HCEC 1CT (cell line): ENCODE data around the gene PIK3IP1.
"Not testable (repeated sequence)": the region's sequence is repeated elsewhere in the genome, so short reads cannot be mapped to it uniquely, and the experiment has no call there.

Experiments
- DNase-seq: peaks from one replicate; pipeline ENCODE4 v3.0.0-alpha.2; 2017

PIK3IP1 gene

DNA sequence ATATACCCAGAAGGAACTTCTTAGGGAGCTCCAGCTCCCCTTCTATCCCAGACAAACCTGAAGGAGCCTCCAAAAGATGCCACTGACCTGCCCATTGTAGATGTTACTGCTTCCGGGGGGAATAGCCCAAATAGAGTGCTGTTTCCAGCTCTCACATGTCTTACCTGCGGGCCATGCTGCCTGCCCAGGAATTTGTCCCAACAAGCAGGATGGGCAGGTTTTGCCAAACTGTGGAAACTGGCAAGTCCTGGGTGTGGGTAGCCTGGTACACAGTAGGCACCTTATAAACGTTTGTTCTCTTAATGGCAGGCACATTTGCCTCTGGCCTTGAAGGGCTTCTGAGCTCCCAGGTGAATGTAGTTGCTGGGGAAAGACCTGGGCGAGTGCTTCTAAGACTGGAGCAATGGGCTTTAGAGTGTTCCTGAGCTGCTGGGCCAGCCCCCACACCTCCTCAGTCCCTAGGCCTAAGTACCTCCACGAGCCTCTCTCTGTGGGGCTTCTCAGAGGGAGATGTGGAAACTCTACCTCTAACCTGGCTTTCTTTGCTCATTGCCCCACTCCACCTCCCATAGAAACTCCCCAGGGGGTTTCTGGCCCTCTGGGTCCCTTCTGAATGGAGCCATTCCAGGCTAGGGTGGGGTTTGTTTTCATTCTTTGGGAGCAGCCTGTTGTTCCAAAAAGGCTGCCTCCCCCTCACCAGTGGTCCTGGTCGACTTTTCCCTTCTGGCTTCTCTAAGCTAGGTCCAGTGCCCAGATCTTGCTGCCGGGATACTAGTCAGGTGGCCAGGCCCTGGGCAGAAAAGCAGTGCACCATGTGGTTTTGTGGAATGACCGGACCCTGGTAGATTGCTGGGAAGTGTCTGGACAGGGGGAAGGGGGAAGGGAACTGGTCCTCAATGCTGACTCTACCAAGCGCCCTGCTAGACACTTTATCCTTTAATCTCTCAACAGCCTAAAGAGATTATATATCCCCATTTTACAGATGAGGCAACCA is 43.0 kb downstream of the PIK3IP1 start:
- no peak for DNase-seq

DNA sequence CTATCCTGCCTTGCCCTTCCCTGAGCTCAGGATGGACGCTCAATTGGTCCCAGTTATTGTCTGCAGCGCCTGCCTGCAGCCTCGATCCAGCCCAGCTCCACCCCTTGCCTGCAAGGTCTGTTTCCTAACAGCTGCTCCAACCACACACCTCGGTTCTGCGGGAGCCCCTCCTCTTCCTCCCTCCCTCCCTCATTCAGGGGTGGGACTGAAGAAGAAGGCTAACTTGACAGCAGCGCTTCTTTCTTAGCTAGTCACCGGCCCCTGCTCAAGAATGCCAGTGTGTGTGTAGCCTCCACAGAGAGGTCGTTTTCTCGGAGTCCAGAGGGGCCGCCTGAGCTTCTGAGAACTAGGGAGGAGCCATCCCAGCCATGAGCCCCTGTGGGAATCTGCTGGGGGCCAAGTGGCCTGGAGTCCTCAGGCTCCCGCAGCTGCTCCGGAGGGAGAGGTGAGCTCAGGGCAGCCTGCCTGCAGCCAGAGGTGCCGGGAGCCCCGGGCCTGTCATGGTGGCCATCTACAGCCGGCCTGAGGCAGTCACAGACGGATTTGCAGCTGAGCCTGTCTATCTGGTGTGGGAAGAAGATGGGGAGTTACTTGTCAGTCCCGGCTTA is 44.0 kb downstream of the PIK3IP1 start:
- peak; percentile 76 for DNase-seq

DNA sequence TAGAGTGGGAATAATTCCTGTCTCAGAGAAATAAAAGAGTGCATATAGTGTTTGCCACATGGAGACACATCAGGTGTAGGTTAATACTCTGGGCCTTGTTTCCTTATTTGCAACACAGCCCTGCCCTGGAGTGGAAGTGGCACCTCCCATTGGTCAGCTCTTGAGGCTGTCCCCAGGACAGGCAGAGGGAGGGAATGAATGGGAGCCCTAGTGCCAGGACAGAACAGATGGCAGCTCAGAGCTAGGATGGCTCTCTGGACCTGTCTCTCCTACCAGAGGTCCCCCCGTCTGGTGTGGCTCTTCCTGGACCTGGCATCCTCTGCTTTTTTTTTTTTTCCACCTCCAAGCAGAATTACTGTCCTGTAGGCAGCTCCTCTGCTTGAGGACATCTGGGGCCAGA is 44.6 kb downstream of the PIK3IP1 start:
- DNase-seq = no peak

DNA sequence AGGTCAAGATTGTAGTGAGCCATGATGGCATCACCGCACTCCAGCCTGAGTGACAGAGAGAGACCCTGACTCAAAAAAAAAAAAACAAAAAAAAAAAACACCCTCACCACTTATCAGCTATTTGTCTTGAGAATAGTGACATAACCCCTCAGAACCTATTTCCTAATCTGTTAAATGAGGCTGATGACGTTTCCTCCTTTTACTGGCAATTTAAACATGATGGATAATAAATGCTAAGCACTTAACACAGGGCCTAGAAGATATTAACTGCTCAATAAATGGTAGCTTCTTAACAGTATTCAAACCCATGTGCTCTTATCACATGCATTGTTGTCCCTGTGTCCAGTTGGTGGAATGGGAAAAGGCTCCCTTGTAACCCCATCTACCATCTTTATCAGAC is 45.6 kb downstream of the PIK3IP1 start:
- no peak for DNase-seq

DNA sequence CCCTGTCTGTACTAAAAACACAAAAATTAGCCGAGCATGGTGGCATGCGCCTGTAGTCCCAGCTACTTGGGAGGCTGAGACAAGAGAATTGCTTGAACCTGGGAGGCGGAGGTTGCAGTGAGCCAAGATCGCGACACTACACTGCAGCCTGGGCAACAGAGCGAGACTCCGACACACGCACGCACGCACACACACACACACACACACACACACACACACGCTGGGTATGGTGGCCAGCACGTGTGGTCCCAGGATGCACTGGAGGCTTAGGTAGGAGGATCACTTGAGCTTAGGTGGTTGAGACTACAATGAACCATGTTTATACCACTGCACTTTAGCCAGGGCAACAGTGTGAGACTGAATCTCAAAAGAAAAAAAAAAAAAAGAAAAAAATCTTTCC is 46.3 kb downstream of the PIK3IP1 start:
- DNase-seq = not testable (repeated sequence)

DNA sequence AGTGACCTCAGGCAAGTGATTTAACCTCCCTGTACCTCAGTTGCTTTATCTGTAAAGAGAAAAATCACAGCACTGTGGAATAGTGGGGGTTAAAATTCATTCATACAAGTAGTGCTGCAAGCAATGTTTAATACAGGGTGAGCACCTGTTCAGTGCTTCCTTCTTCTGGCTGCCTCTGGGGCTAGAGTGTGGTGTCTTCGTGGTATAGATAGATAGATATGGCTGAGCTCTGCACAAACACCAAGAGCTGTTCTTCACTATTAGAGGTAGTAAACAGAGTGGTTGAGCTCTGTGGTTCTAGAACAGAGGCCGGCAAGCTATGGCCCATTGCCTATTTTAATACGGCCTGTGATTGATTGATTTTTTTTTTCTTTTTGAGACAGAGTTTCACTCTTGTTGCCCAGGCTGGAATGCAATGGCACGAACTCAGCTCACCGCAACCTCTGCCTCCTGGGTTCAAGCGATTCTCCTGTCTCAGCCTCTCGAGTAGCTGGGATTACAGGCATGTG is 47.3 kb downstream of the PIK3IP1 start:
- DNase-seq = no peak

DNA sequence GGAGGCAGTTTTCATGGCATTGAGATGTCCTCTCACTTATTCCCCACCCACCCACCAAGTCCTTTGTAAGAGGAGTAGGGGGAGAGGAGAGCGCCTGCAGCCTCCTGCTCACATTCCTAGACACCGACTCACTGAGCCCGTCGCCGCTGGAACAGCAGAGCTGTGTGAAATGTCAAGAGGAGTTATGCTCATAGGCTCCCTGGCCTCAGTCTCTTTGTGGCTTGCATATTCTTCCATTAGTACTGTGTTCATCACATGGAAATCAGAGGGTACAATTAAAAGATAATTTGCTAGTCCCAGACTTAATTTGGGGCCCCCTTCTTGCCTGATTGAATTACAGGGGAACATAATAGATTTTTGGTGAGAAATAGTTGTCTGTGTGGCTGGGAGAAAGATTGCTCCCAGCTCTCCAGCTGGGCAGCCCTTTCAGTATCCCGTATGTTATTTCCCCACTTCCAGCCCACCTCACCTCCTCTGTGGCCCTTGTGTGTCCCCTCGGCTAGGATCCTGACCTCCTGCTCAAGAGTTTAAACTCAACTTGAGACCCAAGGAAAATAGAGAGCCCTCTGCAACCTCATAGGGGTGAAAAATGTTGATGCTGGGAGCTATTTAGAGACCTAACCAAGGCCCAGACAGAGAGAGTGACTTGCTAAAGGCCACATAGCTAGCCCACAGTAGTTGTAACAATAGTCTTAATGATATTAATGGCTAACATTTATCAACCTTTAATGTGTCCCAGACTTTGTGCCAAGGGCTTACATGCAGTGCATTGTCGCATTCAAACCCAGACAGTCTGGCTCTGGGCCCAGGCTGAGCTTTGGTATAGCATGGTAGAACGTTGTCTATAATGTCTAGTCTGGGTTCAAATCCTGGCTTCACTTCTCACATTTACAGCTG is 48.0 kb downstream of the PIK3IP1 start:
- DNase-seq = peak; percentile 70

DNA sequence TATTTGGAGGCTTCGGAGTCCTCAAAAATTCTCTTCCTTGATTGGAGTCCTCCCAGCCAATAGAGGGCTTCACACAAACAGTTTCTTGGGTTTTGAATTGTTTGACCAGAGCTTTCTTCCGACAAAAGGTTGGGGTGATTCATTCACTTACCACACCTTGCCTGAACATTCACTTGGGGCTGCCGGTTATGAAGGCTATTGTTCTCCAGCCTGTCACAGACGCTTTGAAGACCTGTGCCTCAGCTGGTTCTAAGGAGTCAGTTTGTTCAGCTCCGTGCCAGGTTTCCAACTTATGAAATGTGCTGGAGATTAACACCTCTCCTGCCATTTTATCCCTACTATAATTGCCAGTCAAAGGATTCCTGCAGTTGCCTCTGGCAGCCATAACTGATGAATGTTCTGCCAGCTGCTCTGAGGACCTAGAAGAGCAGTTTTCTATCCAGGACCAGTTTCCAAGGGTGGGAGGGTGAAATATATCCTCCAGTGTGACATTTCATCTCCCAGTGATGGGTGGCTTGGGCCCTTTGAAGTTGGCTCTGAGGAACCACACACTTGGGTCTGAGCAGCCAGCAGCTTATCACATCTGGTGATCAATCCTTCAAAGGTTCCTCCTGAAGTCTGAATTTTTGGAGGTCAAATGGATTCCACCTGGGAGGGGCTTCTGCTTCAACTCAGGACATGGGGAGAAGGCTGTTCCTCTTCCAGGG is 48.8 kb downstream of the PIK3IP1 start:
- no peak for DNase-seq

DNA sequence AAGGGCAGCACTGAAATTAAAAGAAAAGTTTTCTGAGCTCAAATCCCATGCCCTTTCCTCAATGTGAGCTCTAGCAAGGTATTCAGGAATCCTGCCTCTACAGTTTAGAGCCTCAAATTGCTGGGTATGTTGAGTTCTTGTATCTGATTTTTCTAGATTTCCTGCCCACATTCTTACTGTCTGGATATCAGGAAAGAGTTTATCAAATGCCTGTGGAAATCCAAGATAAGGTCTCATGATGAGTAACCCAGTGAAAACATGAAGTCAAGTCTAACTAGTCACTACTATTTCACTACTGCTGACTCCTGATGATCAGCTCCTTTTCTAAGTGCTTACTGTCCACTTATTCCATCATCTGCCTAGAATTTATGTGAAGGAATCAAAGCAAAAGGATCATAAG is 50.4 kb downstream of the PIK3IP1 start:
- peak; percentile 25 for DNase-seq

DNA sequence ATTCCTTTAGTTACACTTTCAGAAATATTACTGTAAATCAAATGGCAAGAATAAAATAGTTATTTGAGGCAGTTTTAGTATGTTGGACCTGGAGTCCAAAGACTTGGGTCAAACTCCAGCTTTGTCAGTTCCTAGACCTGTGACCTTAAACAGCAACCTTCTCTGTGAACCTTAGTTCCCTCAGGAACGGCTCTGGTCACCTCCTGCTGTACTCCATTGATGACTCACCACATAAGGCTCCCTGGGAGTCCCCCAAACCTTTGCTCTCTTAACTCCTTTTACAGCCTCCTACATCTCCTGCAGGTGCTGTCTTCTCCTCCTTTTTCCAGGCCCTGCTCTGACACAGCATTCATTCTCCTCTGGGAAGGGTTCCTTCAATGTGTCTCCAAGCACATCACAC is 51.1 kb downstream of the PIK3IP1 start:
- peak; percentile 29 for DNase-seq

DNA sequence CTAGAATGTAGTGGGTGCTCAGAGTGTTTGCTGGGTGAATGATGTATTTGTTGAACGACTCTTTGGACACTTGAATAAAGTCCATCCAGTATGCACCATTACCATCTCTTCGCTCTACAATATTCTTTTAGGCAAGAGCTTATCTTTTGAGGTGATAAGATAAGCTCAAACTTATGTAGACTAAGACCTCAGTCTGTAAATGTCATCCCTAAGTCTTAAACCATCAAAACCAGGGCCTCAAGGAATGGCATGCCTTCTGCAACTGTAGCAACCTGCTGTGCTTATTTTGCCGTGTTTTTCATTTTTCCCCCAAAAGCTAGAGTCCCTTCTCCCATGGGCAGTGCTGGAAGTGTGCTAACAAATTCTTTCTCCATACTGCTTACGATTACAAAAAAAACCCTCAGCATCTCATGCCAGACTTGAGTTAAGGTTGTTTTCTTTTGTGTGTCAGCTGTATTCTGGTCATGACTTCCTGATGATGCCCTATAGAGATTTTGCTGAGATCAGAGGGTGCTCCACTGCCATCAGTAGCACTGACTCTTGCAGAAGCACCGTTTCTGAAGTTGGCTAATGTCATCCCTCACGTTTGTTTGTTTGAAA is 52.4 kb downstream of the PIK3IP1 start:
- DNase-seq = no peak

DNA sequence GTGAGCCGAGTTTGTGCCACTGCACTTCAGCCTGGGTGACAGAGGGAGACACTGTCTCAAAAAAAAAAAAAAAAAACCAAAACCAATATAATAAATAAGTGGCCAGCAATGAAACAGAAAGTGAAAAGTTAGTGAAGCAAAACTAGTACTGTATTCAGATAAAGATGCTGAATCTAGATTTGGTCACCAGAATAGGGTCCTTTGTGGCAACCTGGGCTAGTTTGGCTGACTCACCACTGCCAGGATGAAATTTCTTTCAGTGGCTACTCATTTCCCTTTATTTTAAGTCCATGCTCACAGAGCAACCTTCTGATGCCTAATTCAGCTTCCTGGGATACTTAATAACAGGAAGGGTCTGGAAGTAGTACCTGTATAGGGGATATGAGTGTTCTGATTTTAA is 54.2 kb downstream of the PIK3IP1 start:
- DNase-seq = no peak

DNA sequence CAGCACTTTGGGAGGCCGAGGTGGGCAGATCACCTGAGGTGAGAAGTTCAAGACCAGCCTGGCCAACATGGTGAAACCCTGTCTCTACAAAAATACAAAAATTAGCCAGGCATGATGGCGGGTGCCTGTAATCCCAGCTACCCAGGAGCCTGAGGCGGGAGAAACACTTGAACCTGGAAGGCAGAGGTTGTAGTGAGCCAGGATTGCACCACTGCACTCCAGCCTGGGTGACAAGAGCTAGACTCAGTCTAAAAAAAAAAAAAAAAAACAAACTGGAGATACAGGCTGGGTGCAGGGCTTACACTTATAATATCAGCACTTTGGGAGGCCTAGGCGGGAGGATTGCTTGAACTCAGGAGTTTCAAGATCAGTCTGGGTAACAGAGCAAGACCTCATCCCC is 56.2 kb downstream of the PIK3IP1 start:
- not testable (repeated sequence) for DNase-seq

DNA sequence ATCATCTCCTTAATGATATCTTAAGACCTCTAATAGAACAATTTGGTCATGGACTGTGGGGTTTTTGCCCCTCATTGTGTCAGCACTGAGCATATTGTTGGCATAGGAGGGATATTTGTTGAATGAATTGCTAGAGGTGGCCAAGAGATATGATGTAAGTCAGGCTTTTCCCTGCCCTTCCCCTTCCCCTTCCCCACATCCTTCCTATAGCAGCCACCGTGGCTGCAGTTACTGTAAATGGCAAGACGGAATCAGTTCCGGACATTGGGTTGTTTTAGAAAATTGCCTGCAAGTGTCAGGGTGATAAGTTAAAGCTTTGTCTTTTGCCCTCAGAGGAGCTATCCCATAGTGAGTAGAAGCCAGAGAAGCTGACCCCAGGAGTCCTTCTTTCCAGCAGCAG is 57.2 kb downstream of the PIK3IP1 start:
- DNase-seq = no peak

DNA sequence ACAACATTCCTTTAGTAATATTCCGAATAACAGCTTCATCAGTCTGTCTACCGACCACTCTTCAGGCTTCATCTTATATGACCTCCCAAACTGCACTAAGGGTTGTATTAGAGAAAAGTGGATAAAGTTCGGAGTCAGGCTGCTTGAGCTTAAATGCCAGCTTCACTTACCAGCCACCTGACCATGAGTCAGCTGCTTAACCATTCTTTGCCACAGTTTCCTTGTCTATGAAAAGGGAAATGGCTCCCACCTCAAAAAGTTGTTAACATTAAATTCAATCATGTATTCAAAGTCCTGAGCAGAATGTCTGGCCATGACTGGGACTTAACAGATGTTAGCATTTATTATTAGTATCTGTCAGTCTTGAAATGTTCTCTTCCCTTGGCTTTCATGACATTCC is 59.3 kb downstream of the PIK3IP1 start:
- no peak for DNase-seq
